GM12873 (cell line): Measurements from ENCODE around the gene LIPK.
A peak's percentile ranks its signal among the peaks of the same experiment; 100 is the strongest.

ENCODE experiments used
- CTCF ChIP-seq: IDR thresholded peaks from 2 replicates; pipeline ENCODE4 v1.5.1; 2012; ENCODE audit warnings: low read depth, mild to moderate bottlenecking, moderate library complexity, low read length, control low read depth; ENCODE audit not compliant: insufficient read depth; ENCODE audit errors: missing control alignments

Gene LIPK

GRCh38 chr10:88728107-88728763, 22.2 kb downstream of the LIPK start:
- peak; percentile 63 for TF ChIP-seq CTCF

- no peak for TF ChIP-seq CTCF
These were observed 24.8 kb downstream of the LIPK start for GRCh38 chr10:88730864-88731263.

- TF ChIP-seq CTCF, result no peak
These were observed 25.2 kb downstream of the LIPK start for GRCh38 chr10:88731296-88731695.

- no peak for TF ChIP-seq CTCF
These were observed 27.2 kb downstream of the LIPK start for GRCh38 chr10:88733215-88733614.

GRCh38 chr10:88735661-88736060, 29.6 kb downstream of the LIPK start:
- TF ChIP-seq CTCF, result no peak

- no peak for TF ChIP-seq CTCF
These were observed 36.4 kb downstream of the LIPK start for GRCh38 chr10:88742448-88742847.

- no peak for TF ChIP-seq CTCF
These were observed 38.0 kb downstream of the LIPK start for GRCh38 chr10:88744002-88744401.
